DMS 273 treated with DMSO at 0.1 percent for 48 hours (cell line): ENCODE results near the gene METTL5.
A peak's percentile ranks its signal among the peaks of the same experiment; 100 is the strongest.
"Not testable (repeated sequence)": the region's sequence is repeated elsewhere in the genome, so short reads cannot be mapped to it uniquely, and the experiment has no call there.

Experiments
- DNase-seq: peaks from one replicate; lab custom pipeline; 2025; lab: John Stamatoyannopoulos, UW

METTL5 gene

DNA sequence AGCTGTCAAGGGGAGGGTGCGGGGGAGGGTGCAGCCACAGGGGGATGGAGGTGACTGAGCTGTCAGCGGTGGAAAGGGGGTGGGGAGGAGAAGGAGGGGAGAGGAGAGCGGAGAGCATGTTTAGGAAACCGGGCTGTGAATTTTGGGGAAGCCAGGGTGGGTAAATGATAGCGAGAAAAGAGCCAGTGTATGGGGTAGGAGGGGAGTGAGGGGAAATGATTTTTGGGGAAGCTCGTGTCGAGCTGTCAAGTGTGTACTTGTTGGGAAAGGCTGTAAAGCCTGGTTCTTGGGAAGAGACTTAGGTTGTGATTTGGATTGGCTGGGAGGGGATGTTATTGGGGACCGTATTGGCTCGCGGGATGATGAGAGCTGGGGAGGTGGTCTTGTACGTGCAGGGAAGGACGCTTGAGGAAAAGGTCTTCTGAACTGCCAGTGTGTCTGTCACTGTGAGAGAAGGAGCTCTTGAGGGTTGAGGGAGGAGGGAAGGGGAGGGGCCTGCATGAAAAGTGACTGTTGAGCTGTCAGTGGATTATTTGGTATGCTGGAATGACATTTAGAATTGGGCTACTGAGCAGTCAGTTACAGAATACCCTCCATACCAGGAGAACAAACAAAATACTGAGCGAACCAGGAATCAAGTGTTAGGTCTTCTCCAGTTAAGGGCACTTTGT is 3.6 kb upstream of the METTL5 start:
- DNase-seq, result no peak

DNA sequence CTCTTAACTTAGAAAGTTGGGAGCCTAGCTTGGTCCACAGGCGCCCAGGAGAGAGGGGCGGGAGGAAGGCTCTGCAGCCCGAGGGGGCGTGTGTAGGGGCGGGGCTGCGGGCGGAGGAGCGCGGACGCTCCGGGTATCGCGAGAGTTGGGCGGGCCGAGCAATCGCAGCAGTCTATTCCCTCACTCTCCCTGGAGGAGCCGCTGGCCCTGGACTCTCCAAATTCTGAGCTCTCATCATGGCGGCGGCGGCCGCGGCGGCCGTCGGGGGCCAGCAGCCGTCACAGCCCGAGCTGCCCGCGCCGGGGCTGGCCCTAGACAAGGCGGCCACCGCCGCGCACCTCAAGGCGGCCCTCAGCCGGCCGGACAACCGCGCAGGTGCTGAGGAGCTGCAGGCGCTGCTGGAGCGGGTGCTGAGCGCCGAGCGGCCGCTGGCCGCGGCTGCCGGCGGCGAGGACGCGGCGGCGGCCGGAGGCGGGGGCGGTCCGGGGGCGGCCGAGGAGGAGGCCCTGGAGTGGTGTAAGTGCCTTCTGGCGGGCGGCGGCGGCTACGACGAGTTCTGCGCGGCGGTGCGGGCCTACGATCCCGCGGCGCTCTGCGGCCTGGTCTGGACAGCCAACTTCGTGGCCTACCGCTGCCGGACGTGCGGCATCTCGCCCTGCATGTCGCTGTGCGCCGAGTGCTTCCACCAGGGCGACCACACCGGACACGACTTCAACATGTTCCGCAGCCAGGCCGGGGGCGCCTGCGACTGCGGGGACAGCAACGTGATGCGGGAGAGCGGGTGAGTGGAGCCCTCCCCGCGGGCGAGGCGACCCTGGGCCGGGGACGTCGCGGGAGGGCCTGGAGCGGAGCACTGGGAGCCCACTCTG is 2.8 kb upstream of the METTL5 start, which contains the start of gene UBR3:
Gene UBR3, plus strand, starts transcription at position 183 of the 869 bp plus-strand sequence. Its CDS starts 54 bp downstream, at position 237.
- peak; percentile 81 for DNase-seq

- no peak for DNase-seq
These were observed 721 bp downstream of the METTL5 start for GRCh38 chr2:169823996-169824372.

DNA sequence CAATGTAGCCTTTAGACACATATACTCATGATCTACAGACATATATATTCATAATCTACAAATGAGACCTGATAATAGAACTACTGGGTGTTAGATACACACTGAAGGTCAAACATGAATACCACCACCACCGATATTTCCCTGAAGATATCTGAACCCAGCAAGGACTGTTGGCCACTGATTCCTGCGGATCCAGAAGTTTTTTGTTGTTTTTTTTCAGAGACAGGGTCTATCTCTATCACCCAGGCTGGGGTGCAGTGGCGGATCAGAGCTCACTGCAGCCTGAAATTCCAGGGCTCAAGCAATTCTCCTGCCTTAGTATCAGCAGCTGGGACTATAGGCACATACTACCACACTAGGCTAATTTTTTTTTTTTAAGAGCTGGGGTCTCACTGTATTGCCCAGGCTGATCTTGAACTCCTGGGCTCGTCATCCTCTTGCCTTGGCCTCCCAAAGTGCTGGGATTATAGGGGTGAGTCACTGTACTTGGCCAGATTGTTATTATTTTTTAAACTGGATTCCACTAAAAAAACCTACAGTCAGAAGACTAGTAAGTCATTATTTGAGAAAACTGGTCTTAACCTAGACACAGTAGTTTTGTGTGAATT is 1.8 kb downstream of the METTL5 start:
- no peak for DNase-seq

- DNase-seq, result no peak
These were observed 2.7 kb downstream of the METTL5 start for GRCh38 chr2:169822036-169822435.

GRCh38 chr2:169820101-169820500 is 4.6 kb downstream of the METTL5 start:
- DNase-seq, result not testable (repeated sequence)

- DNase-seq, result no peak
These were observed 5.6 kb downstream of the METTL5 start for GRCh38 chr2:169819106-169819505.

DNA sequence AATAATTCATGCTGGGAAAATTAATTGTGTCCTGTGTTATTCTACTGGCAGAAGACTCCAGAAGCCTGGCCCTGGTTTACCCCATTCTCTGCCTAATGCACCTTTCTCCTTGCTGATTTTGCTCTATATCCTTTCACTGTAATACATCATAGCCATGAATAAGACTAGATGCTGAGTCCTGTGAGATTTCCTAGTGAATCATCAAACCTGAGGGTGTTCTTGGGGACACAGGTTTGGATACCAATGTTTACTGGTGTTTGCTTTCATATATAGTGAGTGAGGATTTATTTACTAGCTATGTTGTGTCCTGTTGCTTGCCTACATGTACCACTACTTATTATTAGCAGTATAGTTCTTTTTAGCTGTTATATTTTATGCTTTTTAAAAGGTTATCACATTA is 6.5 kb downstream of the METTL5 start:
- DNase-seq, result no peak

GRCh38 chr2:169817369-169817768 is 7.3 kb downstream of the METTL5 start:
- not testable (repeated sequence) for DNase-seq

GRCh38 chr2:169816961-169817360 is 7.7 kb downstream of the METTL5 start:
- DNase-seq, result not testable (repeated sequence)

DNA sequence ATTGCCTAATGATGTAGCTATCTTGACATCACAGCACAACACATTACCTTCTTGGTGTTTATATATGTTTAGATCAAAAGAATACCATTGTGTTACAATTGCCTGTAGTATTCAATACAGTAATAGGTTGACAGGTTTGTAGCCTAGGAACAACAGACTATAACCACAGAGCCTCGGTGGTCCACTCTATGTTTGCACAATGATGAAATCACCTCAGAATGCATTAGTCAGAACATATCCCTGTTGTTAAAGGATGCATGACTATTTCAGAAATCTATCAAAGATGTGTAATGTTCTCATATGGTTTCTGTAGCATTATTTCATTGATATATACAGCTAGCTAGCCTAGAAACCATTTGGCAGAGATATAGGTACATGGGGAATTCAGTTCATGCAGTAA is 8.9 kb downstream of the METTL5 start:
- no peak for DNase-seq

DNA sequence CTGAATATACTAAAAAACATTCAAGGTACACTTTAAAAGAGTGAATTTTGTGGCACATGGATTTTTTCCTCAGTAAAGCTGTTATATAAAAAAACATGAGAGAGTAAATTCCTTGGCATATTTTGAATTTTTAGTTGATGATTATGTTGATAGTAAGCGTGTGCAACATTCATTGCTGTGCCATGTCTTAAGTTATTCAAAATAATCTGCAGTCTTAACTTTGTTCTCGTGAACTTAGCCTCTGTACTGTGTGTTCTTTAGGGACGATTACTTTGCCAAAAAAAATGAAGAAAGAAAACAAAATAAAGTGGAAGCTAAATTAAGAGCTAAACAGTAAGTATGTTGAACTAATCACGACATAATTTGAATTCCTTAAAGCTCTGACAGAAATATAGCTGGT is 16.5 kb downstream of the METTL5 start:
- DNase-seq, result no peak

DNA sequence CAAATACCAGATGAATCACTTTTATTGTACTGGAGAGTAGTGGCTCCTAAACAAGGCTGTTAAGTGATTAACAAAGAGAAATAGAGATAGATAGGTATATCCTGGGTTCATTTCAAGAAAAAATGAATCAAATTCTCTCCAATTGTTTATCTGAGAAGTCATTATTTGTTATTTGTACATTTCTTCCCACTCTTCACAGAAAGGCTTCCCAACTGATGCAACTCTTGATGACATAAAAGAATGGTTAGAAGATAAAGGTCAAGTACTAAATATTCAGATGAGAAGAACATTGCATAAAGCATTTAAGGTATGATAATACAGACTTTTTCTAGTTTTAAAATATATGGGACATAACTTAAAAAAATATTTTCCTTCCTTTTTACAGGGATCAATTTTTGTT is 18.1 kb downstream of the METTL5 start:
- DNase-seq, result no peak

DNA sequence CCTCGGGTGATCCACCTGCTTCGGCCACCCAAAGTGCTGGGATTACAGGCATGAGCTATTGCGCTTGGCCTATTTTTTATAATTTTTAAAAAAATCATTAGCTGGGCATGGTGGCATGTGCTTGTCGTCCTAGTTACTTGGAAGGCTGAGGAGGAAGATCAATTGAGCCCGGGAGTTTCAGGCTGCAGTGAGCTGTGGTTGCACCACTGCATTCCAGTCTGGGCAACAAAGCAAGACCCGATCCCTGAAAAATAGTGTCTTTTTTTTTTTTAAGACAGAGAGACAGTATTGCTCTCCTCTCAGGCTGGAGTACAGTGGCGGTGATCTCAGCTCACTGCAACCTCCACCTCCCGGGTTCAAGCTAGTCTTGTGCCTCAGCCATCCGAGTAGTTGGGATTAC is 21.2 kb downstream of the METTL5 start:
- DNase-seq, result no peak

- peak; percentile 82 for DNase-seq
These were observed 25.8 kb downstream of the METTL5 start, which contains the start of gene SSB for GRCh38 chr2:169798718-169799592. TSS of gene SSB (plus strand) at chr2:169798871. CDS start at chr2:169800961, 2,090 bp downstream.

- DNase-seq, result no peak
These were observed 26.3 kb downstream of the METTL5 start for GRCh38 chr2:169798397-169798717.

- DNase-seq, result no peak
These were observed 27.1 kb downstream of the METTL5 start for GRCh38 chr2:169797601-169798000.

GRCh38 chr2:169796441-169796840 is 28.3 kb downstream of the METTL5 start:
- DNase-seq, result no peak

GRCh38 chr2:169795181-169795580 is 29.5 kb downstream of the METTL5 start:
- no peak for DNase-seq

- no peak for DNase-seq
These were observed 34.1 kb downstream of the METTL5 start for GRCh38 chr2:169790581-169790980.

- DNase-seq, result no peak
These were observed 42.2 kb downstream of the METTL5 start for GRCh38 chr2:169782513-169782912.
